GM12878 (cell line): ENCODE measurements around the gene NPLOC4. TPM values are rescaled to one million over a fixed set of nuclear protein-coding genes. Genes with fewer than 3 reads are reported as not detected.

Source experiments
- CBFB ChIP-seq: IDR thresholded peaks from 2 replicates; pipeline ENCODE4 v1.6.1; 2016; ENCODE audit warnings: antibody characterized with exemption, low read depth
- CBX5 ChIP-seq: sonication (generic); IDR thresholded peaks from 2 replicates; pipeline ENCODE4 v1.6.1; 2016; ENCODE audit warnings: low read depth, moderate library complexity, mild to moderate bottlenecking, inconsistent platforms
- CHD1 ChIP-seq: IDR thresholded peaks from 2 replicates; pipeline ENCODE4 v1.6.1; 2012; ENCODE audit warnings: low read depth, low read length, improper control_type of control experiment
- E2F4 ChIP-seq: IDR thresholded peaks from 2 replicates; pipeline ENCODE4 v1.6.1; 2012; ENCODE audit warnings: low read depth, low read length, improper control_type of control experiment
- E4F1 ChIP-seq: fragments of 450-650 bp; IDR thresholded peaks from 2 replicates; pipeline ENCODE4 v1.6.1; 2018; ENCODE audit warnings: borderline replicate concordance, mild to moderate bottlenecking; ENCODE audit not compliant: partially characterized antibody
- GATAD2B ChIP-seq: fragments of 450-650 bp; conservative IDR thresholded peaks from 2 replicates; pipeline ENCODE4 v1.6.1; 2017; ENCODE audit warnings: low read depth, mild to moderate bottlenecking, moderate library complexity
- IKZF1 ChIP-seq: fragments of 450-650 bp; conservative IDR thresholded peaks from 2 replicates; pipeline ENCODE4 v1.6.1; 2017; ENCODE audit warnings: antibody characterized with exemption, mild to moderate bottlenecking
- IRF4 ChIP-seq: IDR thresholded peaks from 2 replicates; pipeline ENCODE4 v1.6.1; 2011; ENCODE audit warnings: low read depth, low read length
- LARP7 ChIP-seq: fragments of 450-650 bp; IDR thresholded peaks from 2 replicates; pipeline ENCODE4 v1.6.1; 2017; ENCODE audit warnings: mild to moderate bottlenecking
- MTA3 ChIP-seq: IDR thresholded peaks from 2 replicates; pipeline ENCODE4 v1.6.1; 2012; ENCODE audit warnings: low read length, inconsistent platforms, borderline replicate concordance
- NFYB ChIP-seq: IDR thresholded peaks from 2 replicates; pipeline ENCODE4 v1.6.1; 2011; ENCODE audit warnings: low read depth, mild to moderate bottlenecking, low read length, improper control_type of control experiment, moderate library complexity; ENCODE audit not compliant: insufficient read depth
- PAX8 ChIP-seq: fragments of 450-650 bp; IDR thresholded peaks from 2 replicates; pipeline ENCODE4 v1.6.1; 2017; ENCODE audit warnings: mild to moderate bottlenecking, moderate library complexity
- PRDM15 ChIP-seq: fragments of 450-650 bp; formaldehyde crosslinking; IDR thresholded peaks from 2 replicates; pipeline ENCODE4 v1.4.0; 2020; ENCODE audit warnings: mild to moderate bottlenecking, moderate library complexity
- SMC3 ChIP-seq: IDR thresholded peaks from 2 replicates; pipeline ENCODE4 v1.6.1; 2011; ENCODE audit warnings: low read length, improper control_type of control experiment, borderline replicate concordance
- SREBF2 ChIP-seq: IDR thresholded peaks from 2 replicates; pipeline ENCODE4 v1.6.1; 2012; ENCODE audit warnings: mild to moderate bottlenecking, low read length
- SUZ12 ChIP-seq: fragments of 200-600 bp; sonication (generic); IDR thresholded peaks from one replicate; pipeline ENCODE4 v1.6.1; 2018; ENCODE audit warnings: antibody characterized with exemption, mild to moderate bottlenecking; ENCODE audit not compliant: unreplicated experiment
- TAF1 ChIP-seq: IDR thresholded peaks from 2 replicates; pipeline ENCODE4 v1.6.1; 2011; ENCODE audit warnings: mild to moderate bottlenecking, low read depth, low read length, borderline replicate concordance
- YBX1 ChIP-seq: fragments of 450-650 bp; IDR thresholded peaks from 2 replicates; pipeline ENCODE4 v1.6.1; 2016; ENCODE audit warnings: antibody characterized with exemption
- YY1 ChIP-seq: IDR thresholded peaks from 2 replicates; pipeline ENCODE4 v1.6.1; 2011; ENCODE audit warnings: low read depth, mild to moderate bottlenecking, low read length
- ZBED1 ChIP-seq: IDR thresholded peaks from 2 replicates; pipeline ENCODE4 v1.6.1; 2016; ENCODE audit warnings: borderline replicate concordance
- ZBTB33 ChIP-seq: fragments of 450-650 bp; IDR thresholded peaks from 2 replicates; pipeline ENCODE4 v1.6.1; 2017; ENCODE audit warnings: mild to moderate bottlenecking
- ZNF207 ChIP-seq: fragments of 450-650 bp; IDR thresholded peaks from 2 replicates; pipeline ENCODE4 v1.6.1; 2014; ENCODE audit warnings: antibody characterized with exemption, mild to moderate bottlenecking, borderline replicate concordance
- ZNF622 ChIP-seq: fragments of 450-650 bp; IDR thresholded peaks from 2 replicates; pipeline ENCODE4 v1.6.1; 2017; ENCODE audit warnings: mild to moderate bottlenecking, inconsistent platforms
- polyA plus RNA-seq, 11 experiments: library from polyadenylated mRNA; depleted of rRNA in 4 of 11; unstranded in 6 of 11; stranded (reverse) in 5 of 11; fragments of >200 nt; fragmentation: Nextera tagmentation in 4 of 11; fragmentation: Illumina TruSeq in 1 of 11; extraction: Ambion mirVana in 4 of 11; extraction: Trizol in 1 of 11; gene quantifications; 1 replicate in 1 of 11; 2 replicates in 10 of 11; pipeline versions ENCODE4 v1.2.1 to v1.2.3, GENCODE V29; 2011 to 2016; ENCODE audit warnings: inconsistent platforms in 2 of 11, missing spikeins in 2 of 11, low read depth in 1 of 11
- total RNA-seq, 4 experiments: library from RNA; depleted of rRNA in 3 of 4; stranded (reverse); fragments of >200 nt in 3 of 4; fragmentation: Illumina TruSeq in 1 of 4; extraction: Trizol in 1 of 4; gene quantifications; 2 replicates each; pipeline versions ENCODE4 v1.2.1 to v1.2.3, GENCODE V29; 2013 to 2021

The NPLOC4 gene
- total and polyA plus RNA-seq, 10 of the 15 experiments (the other 5 are each of a cell fraction or from before 2014, with no cell fraction given): 1.5 to 83.7 (median 45.8) TPM

GRCh38 chr17:81552244-81553017 lies 84.5 kb downstream of the NPLOC4 start, which contains the start of gene FAAP100 (continued):
- TF ChIP-seq PRDM15: no peak
- TF ChIP-seq GATAD2B: peak; percentile 60; the same call in 1 of the 2 replicates
- TF ChIP-seq IRF4: no peak
- peak; percentile 57 for TF ChIP-seq IKZF1
- no peak for TF ChIP-seq PAX8
- TF ChIP-seq ZBED1: no peak
- TF ChIP-seq SMC3: no peak
- TF ChIP-seq LARP7: peak; percentile 69; the same call in 1 of the 2 replicates
- no peak for TF ChIP-seq YBX1
- TF ChIP-seq SUZ12: no peak
- no peak for TF ChIP-seq SREBF2
- TF ChIP-seq E2F4: no peak
- TF ChIP-seq E4F1: peak; percentile 98
- TF ChIP-seq YY1: peak; percentile 85
- TF ChIP-seq ZNF207: no peak
- no peak for TF ChIP-seq ZNF622
- no peak for TF ChIP-seq MTA3
- peak; percentile 91 for TF ChIP-seq TAF1
- TF ChIP-seq CBFB: 0 out of 2 replicates have a peak, but pooled peaks have one; percentile 24
- TF ChIP-seq ZBTB33: no peak
- TF ChIP-seq CBX5: no peak
- no peak for TF ChIP-seq NFYB
- no peak for TF ChIP-seq CHD1
